Dendritic cell treated with granulocyte-macrophage colony-stimulating factor and Interleukin-4, amounts not matched to agents 40 ng/mL and 50 ng/mL, for 4 days (primary cell): ENCODE measurements around the gene TEDC1.
A peak's percentile ranks its signal among the peaks of the same experiment; 100 is the strongest.

Experiments used
- H3K27ac Mint-ChIP-seq: one replicate; pipeline ENCODE4 v1.8.0; 2022; ENCODE audit warnings: mild to moderate bottlenecking, mixed read lengths
- H3K27me3 Mint-ChIP-seq: one replicate; pipeline ENCODE4 v1.8.0; 2022; ENCODE audit warnings: mild to moderate bottlenecking, mixed read lengths
- H3K36me3 Mint-ChIP-seq: one replicate; pipeline ENCODE4 v1.8.0; 2022; ENCODE audit warnings: low read depth, mixed read lengths
- H3K4me1 Mint-ChIP-seq: one replicate; pipeline ENCODE4 v1.8.0; 2022; ENCODE audit warnings: low read depth, mixed read lengths
- H3K4me3 Mint-ChIP-seq: one replicate; pipeline ENCODE4 v1.8.0; 2022; ENCODE audit warnings: mild to moderate bottlenecking, moderate library complexity, mixed read lengths
- H3K9me3 Mint-ChIP-seq: one replicate; pipeline ENCODE4 v1.8.0; 2022; ENCODE audit warnings: mixed read lengths
- intact Hi-C: fragments of 100-400 bp; cut with micrococcal nuclease; formaldehyde crosslinking; loops from one replicate; pipeline ENCODE4 v1.15.0; 2022

The TEDC1 gene

GRCh38 chr14:105517096-105517495 lies 26.1 kb downstream of the TEDC1 start:
- intact Hi-C loops: no loop called here
- Mint-ChIP-seq H3K9me3 (peaks cover 6% of the 10 kb centered on the region), H3K27ac (no peak overlapping the region)

GRCh38 chr14:105519946-105520698 lies 29.1 kb downstream of the TEDC1 start:
- H3K36me3 Mint-ChIP-seq: no peaks in the 10 kb centered on the region
- H3K4me1 Mint-ChIP-seq: no peaks in the 10 kb centered on the region
- H3K9me3 Mint-ChIP-seq: peaks cover 6% of the 10 kb centered on the region
- no peak overlapping the region for H3K4me3 Mint-ChIP-seq
- no peak overlapping the region for H3K27ac Mint-ChIP-seq
- H3K27me3 Mint-ChIP-seq: peaks cover 78% of the 10 kb centered on the region
- intact Hi-C loops: no loop called here

More at GRCh38 chr14:105517096-105517495, 26.1 kb downstream of the TEDC1 start:
- Mint-ChIP-seq H3K27me3 (peaks cover 60% of the 10 kb centered on the region), H3K36me3 (no peaks in the 10 kb centered on the region), H3K4me3 (no peak overlapping the region), H3K4me1 (no peaks in the 10 kb centered on the region)

GRCh38 chr14:105525326-105525725 lies 34.3 kb downstream of the TEDC1 start:
- intact Hi-C loops: loop anchor here (5.0 kb wide), 2 partner anchors 33 to 433 kb away; partner anchors contain the start of gene TEDC1
- Mint-ChIP-seq H3K9me3 (no peaks in the 10 kb centered on the region), H3K27ac (no peak overlapping the region), H3K36me3 (no peaks in the 10 kb centered on the region), H3K4me1 (peaks cover 21% of the 10 kb centered on the region), H3K27me3 (peaks cover 74% of the 10 kb centered on the region), H3K4me3 (no peak overlapping the region)

- peaks cover 21% of the 10 kb centered on the region for H3K4me1 Mint-ChIP-seq
- H3K27me3 Mint-ChIP-seq: peaks cover 80% of the 10 kb centered on the region
- H3K9me3 Mint-ChIP-seq: no peaks in the 10 kb centered on the region
- H3K27ac Mint-ChIP-seq: no peak within 1 kb of the TSS
- no peaks in the 10 kb centered on the region for H3K36me3 Mint-ChIP-seq
- intact Hi-C loops: loop anchor here (5.0 kb wide), 2 partner anchors 34 to 434 kb away; partner anchors contain the start of gene TEDC1
- H3K4me3 Mint-ChIP-seq: peak within 1 kb of the TSS; percentile 69
Measured at GRCh38 chr14:105525861-105526775, 35.1 kb downstream of the TEDC1 start, which contains the start of gene TMEM121. TMEM121 (plus strand) TSS chr14:105526583; CDS start chr14:105528835, 2,252 bp downstream.

- H3K9me3 Mint-ChIP-seq: no peaks in the 10 kb centered on the region
- no peaks in the 10 kb centered on the region for H3K36me3 Mint-ChIP-seq
- H3K4me3 Mint-ChIP-seq: peak overlapping the region; percentile 69
- peaks cover 79% of the 10 kb centered on the region for H3K27me3 Mint-ChIP-seq
- peaks cover 21% of the 10 kb centered on the region for H3K4me1 Mint-ChIP-seq
- H3K27ac Mint-ChIP-seq: no peak overlapping the region
- intact Hi-C loops: loop anchor here (5.0 kb wide), 2 partner anchors 35 to 435 kb away; partner anchors contain the start of gene TEDC1
Measured at GRCh38 chr14:105526776-105527380, 35.8 kb downstream of the TEDC1 start.

GRCh38 chr14:105527381-105527825 lies 36.4 kb downstream of the TEDC1 start:
- Mint-ChIP-seq H3K4me3 (peak overlapping the region; percentile 80), H3K27ac (peak overlapping the region; percentile 73), H3K36me3 (no peaks in the 10 kb centered on the region), H3K9me3 (no peaks in the 10 kb centered on the region), H3K4me1 (peaks cover 24% of the 10 kb centered on the region), H3K27me3 (peaks cover 75% of the 10 kb centered on the region)
- intact Hi-C loops: loop anchor here (5.0 kb wide), 2 partner anchors 35 to 435 kb away; partner anchors contain the start of gene TEDC1

- H3K36me3 Mint-ChIP-seq: no peaks in the 10 kb centered on the region
- peak overlapping the region; percentile 73 for H3K27ac Mint-ChIP-seq
- H3K9me3 Mint-ChIP-seq: no peaks in the 10 kb centered on the region
- H3K4me3 Mint-ChIP-seq: peak overlapping the region; percentile 80
- peaks cover 75% of the 10 kb centered on the region for H3K27me3 Mint-ChIP-seq
- intact Hi-C loops: loop anchor here (2.0 to 5.0 kb wide), 4 partner anchors 36 to 436 kb away; partner anchors contain the start of gene TEDC1
- H3K4me1 Mint-ChIP-seq: peaks cover 28% of the 10 kb centered on the region
Measured at GRCh38 chr14:105527826-105528585, 37.0 kb downstream of the TEDC1 start.

- no peak overlapping the region for H3K27ac Mint-ChIP-seq
- H3K36me3 Mint-ChIP-seq: no peaks in the 10 kb centered on the region
- H3K4me3 Mint-ChIP-seq: peak overlapping the region; percentile 80
- H3K4me1 Mint-ChIP-seq: peaks cover 28% of the 10 kb centered on the region
- intact Hi-C loops: loop anchor here (2.0 to 5.0 kb wide), 4 partner anchors 36 to 436 kb away; partner anchors contain the start of gene TEDC1
- peaks cover 72% of the 10 kb centered on the region for H3K27me3 Mint-ChIP-seq
- H3K9me3 Mint-ChIP-seq: no peaks in the 10 kb centered on the region
Measured at GRCh38 chr14:105528586-105529318, 37.7 kb downstream of the TEDC1 start.

GRCh38 chr14:105529319-105529568 lies 38.2 kb downstream of the TEDC1 start:
- H3K4me3 Mint-ChIP-seq: peak overlapping the region; percentile 63
- no peaks in the 10 kb centered on the region for H3K9me3 Mint-ChIP-seq
- H3K27me3 Mint-ChIP-seq: peaks cover 70% of the 10 kb centered on the region
- intact Hi-C loops: loop anchor here (2.0 to 5.0 kb wide), 4 partner anchors 37 to 437 kb away; partner anchors contain the start of gene TEDC1
- no peak overlapping the region for H3K27ac Mint-ChIP-seq
- peaks cover 28% of the 10 kb centered on the region for H3K4me1 Mint-ChIP-seq
- H3K36me3 Mint-ChIP-seq: no peaks in the 10 kb centered on the region

- intact Hi-C loops: loop anchor here (2.0 to 5.0 kb wide), 4 partner anchors 37 to 437 kb away; partner anchors contain the start of gene TEDC1
- Mint-ChIP-seq H3K4me1 (peaks cover 28% of the 10 kb centered on the region), H3K4me3 (no peak overlapping the region), H3K36me3 (no peaks in the 10 kb centered on the region), H3K27ac (no peak overlapping the region), H3K9me3 (no peaks in the 10 kb centered on the region), H3K27me3 (peaks cover 67% of the 10 kb centered on the region)
Measured at GRCh38 chr14:105529569-105530284, 38.7 kb downstream of the TEDC1 start.

GRCh38 chr14:105530285-105531087 lies 39.4 kb downstream of the TEDC1 start:
- Mint-ChIP-seq H3K27ac (no peak overlapping the region), H3K4me1 (peaks cover 28% of the 10 kb centered on the region), H3K36me3 (no peaks in the 10 kb centered on the region), H3K27me3 (peaks cover 60% of the 10 kb centered on the region), H3K4me3 (no peak overlapping the region), H3K9me3 (no peaks in the 10 kb centered on the region)
- intact Hi-C loops: no loop called here
